ENCODE data around the gene KLHL13. TPM values are rescaled to one million over a fixed set of nuclear protein-coding genes. Genes with fewer than 3 reads are reported as not detected.
"Not testable (repeated sequence)": the region's sequence is repeated elsewhere in the genome, so short reads cannot be mapped to it uniquely, and the experiment has no call there.

The KLHL13 gene
- total RNA-seq, 1 experiment from 2014 or later = not detected

DNA sequence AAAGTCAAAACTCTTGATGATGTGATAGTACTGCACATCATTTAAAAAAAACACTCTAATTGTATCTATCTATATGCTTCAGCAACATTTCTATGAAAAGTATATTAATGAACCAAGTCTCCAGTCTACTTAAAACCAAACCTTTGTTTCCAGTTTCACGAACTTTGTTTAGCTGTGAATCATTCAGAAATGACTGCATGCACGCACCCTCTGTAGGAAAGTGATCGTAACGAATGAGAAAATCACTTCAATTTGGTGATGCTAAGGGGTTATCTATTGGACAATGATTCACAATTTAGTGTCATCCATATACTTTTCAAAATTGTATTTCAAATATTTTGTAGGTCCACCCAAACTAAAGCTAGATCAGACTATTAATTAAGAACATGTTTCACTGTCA lies 157.6 kb downstream of the KLHL13 start:
- Histone ChIP-seq H3K9me3 (ENCODE audit: insufficient read depth, low read depth) (no peaks in the 10 kb centered on the region), H2AFZ (no peak overlapping the region), H3K4me3 (no peak overlapping the region), H3K36me3 (ENCODE audit: low read depth) (no peaks in the 10 kb centered on the region), H3K79me2 (ENCODE audit: low read depth) (no peaks in the 10 kb centered on the region), H3K27me3 (ENCODE audit: insufficient read depth, low read depth) (no peaks in the 10 kb centered on the region), H3F3A (ENCODE audit: insufficient read depth, low read depth) (no peaks in the 10 kb centered on the region), H3K4me2 (no peak overlapping the region), H3K9me2 (ENCODE audit: insufficient read depth) (no peaks in the 10 kb centered on the region), H3K4me1 (replicated peaks; ENCODE audit: insufficient read depth) (no peaks in the 10 kb centered on the region), H4K20me1 (ENCODE audit: insufficient read depth) (no peaks in the 10 kb centered on the region), H3K27ac (no peak overlapping the region)
- ChIA-PET POLR2A (ENCODE audit: unreplicated experiment) (no interaction called here), CTCF (no interaction called here)
- BruUV-seq (replicated peaks) = no TSS peak
- no peak for DNase-seq
- intact Hi-C loops (cut with micrococcal nuclease; ENCODE audit: unreplicated experiment) = no loop called here
- TF ChIP-seq, protein P1, sequence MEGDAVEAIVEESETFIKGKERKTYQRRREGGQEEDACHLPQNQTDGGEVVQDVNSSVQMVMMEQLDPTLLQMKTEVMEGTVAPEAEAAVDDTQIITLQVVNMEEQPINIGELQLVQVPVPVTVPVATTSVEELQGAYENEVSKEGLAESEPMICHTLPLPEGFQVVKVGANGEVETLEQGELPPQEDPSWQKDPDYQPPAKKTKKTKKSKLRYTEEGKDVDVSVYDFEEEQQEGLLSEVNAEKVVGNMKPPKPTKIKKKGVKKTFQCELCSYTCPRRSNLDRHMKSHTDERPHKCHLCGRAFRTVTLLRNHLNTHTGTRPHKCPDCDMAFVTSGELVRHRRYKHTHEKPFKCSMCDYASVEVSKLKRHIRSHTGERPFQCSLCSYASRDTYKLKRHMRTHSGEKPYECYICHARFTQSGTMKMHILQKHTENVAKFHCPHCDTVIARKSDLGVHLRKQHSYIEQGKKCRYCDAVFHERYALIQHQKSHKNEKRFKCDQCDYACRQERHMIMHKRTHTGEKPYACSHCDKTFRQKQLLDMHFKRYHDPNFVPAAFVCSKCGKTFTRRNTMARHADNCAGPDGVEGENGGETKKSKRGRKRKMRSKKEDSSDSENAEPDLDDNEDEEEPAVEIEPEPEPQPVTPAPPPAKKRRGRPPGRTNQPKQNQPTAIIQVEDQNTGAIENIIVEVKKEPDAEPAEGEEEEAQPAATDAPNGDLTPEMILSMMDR (conservative IDR thresholded peaks at IDR 0.05) = no peak
- no peak for TF ChIP-seq EZH2 (IDR thresholded peaks at IDR 0.05; ENCODE audit: low read depth)

DNA sequence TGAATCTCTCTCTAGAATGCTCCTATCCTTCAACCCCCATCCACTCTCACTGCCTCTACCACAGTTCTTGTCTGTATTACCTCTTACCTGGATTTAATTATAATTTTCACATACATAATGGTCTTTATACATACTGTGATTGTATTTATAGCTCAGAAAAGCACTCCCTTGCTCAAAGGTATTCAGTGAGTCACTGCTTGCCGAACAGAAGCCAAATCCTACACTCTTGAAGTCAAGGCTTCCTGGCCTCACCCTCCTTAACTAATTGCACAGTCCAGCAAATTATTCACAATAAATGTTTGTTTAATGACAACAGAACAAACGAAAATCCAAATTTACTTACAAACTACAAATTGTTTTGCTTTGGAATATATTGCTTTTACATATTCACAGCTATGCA lies 159.5 kb downstream of the KLHL13 start:
- Histone ChIP-seq H3K9me3 (ENCODE audit: insufficient read depth, low read depth) (no peaks in the 10 kb centered on the region), H3K27me3 (ENCODE audit: insufficient read depth, low read depth) (no peaks in the 10 kb centered on the region), H3K4me1 (replicated peaks; ENCODE audit: insufficient read depth) (no peaks in the 10 kb centered on the region), H3K4me2 (no peak overlapping the region), H2AFZ (no peak overlapping the region), H4K20me1 (ENCODE audit: insufficient read depth) (no peaks in the 10 kb centered on the region), H3K79me2 (ENCODE audit: low read depth) (no peaks in the 10 kb centered on the region), H3K27ac (no peak overlapping the region), H3K9me2 (ENCODE audit: insufficient read depth) (no peaks in the 10 kb centered on the region), H3K36me3 (ENCODE audit: low read depth) (no peaks in the 10 kb centered on the region), H3F3A (ENCODE audit: insufficient read depth, low read depth) (no peaks in the 10 kb centered on the region), H3K4me3 (no peak overlapping the region)
- no peak for DNase-seq
- ChIA-PET POLR2A (ENCODE audit: unreplicated experiment) (no interaction called here), CTCF (no interaction called here)
- TF ChIP-seq, protein P1 (conservative IDR thresholded peaks at IDR 0.05) = no peak
- TF ChIP-seq EZH2 (IDR thresholded peaks at IDR 0.05; ENCODE audit: low read depth) = no peak
- BruUV-seq (replicated peaks) = no TSS peak
- intact Hi-C loops (cut with micrococcal nuclease; ENCODE audit: unreplicated experiment) = no loop called here

DNA sequence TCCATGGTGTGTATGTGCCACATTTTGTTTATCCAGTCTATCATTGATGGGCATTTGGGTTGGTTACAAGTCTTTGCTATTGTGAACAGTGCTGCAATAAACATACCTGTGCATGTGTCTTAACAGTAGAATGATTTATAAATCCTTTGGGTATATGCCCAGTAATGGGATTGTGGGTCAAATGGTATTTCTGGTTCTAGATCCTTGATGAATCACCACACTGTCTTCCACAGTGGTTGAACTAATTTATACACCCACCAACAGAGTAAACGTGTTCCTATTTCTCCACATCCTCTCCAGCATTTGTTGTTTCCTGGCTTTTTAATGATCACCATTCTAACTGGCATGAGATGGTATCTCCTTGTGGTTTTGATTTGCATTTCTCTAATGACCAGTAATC lies 177.3 kb downstream of the KLHL13 start:
- DNase-seq; BruUV-seq (replicated peaks); H2AFZ ChIP-seq; H3K27me3 ChIP-seq (ENCODE audit: insufficient read depth, low read depth); H3K36me3 ChIP-seq (ENCODE audit: low read depth); POLR2A ChIA-PET (ENCODE audit: unreplicated experiment); H3K9me2 ChIP-seq (ENCODE audit: insufficient read depth); intact Hi-C loops (cut with micrococcal nuclease; ENCODE audit: unreplicated experiment); H3K79me2 ChIP-seq (ENCODE audit: low read depth); H3K9me3 ChIP-seq (ENCODE audit: insufficient read depth, low read depth); H3K27ac ChIP-seq; H3K4me2 ChIP-seq; CTCF ChIA-PET; H3K4me3 ChIP-seq; H4K20me1 ChIP-seq (ENCODE audit: insufficient read depth); H3K4me1 ChIP-seq (replicated peaks; ENCODE audit: insufficient read depth); H3F3A ChIP-seq (ENCODE audit: insufficient read depth, low read depth): not testable (repeated sequence)

DNA sequence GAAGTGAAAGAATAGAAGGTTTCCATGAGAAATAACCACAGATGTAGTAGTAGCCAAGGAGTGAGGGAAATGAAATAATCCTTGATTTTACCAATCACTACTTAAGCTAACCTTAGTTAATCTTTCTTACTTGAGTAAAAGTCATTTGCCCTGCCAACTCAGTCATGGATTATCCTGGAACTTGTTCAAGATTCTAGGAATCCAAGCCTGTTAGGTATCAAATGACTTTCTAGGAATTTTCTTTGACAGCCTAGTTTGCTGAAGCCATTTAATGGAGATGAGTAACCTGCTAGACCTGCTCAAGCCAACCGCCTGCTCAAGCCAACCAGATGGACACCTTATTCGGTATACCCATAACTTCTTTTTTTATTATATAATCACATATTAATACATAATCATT lies 180.5 kb downstream of the KLHL13 start:
- H3F3A ChIP-seq (ENCODE audit: insufficient read depth, low read depth) = no peaks in the 10 kb centered on the region
- H3K27ac ChIP-seq = no peak overlapping the region
- no peaks in the 10 kb centered on the region for H3K79me2 ChIP-seq (ENCODE audit: low read depth)
- no peaks in the 10 kb centered on the region; the same call in 1 of the 2 replicates for H4K20me1 ChIP-seq (ENCODE audit: insufficient read depth)
- H2AFZ ChIP-seq = no peak overlapping the region
- H3K4me3 ChIP-seq = no peak overlapping the region
- TF ChIP-seq EZH2 (IDR thresholded peaks at IDR 0.05; ENCODE audit: low read depth) = no peak
- TF ChIP-seq, protein P1 (conservative IDR thresholded peaks at IDR 0.05) = no peak
- no TSS peak for BruUV-seq (replicated peaks)
- H3K36me3 ChIP-seq (ENCODE audit: low read depth) = no peaks in the 10 kb centered on the region
- intact Hi-C loops (cut with micrococcal nuclease; ENCODE audit: unreplicated experiment) = no loop called here
- CTCF ChIA-PET = no interaction called here
- H3K9me3 ChIP-seq (ENCODE audit: insufficient read depth, low read depth) = no peaks in the 10 kb centered on the region
- H3K9me2 ChIP-seq (ENCODE audit: insufficient read depth) = no peaks in the 10 kb centered on the region
- no peaks in the 10 kb centered on the region for H3K27me3 ChIP-seq (ENCODE audit: insufficient read depth, low read depth)
- H3K4me2 ChIP-seq = no peak overlapping the region
- DNase-seq = no peak
- no peaks in the 10 kb centered on the region for H3K4me1 ChIP-seq (replicated peaks; ENCODE audit: insufficient read depth)
- POLR2A ChIA-PET (ENCODE audit: unreplicated experiment) = no interaction called here

DNA sequence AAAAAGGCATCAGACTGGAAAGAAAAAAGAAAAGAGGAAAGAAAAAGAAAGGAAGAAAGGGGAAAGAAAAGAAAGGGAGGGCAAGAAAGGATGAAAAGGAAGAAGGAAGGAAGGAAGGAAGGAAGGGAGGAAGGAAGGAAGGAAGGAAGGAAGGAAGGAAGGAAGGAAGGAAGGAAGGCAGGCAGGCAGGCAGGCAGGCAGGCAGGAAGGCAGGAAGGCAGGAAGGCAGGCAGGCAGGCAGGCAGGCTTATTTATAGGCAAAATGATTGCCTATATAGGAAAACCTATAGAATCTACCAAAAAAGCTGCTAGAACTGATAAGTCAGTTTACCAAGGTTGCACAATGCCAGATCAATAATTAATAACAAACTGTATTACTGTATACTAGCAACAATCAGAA lies 186.5 kb downstream of the KLHL13 start:
- H3K4me3 ChIP-seq; BruUV-seq (replicated peaks); DNase-seq; H3K9me3 ChIP-seq (ENCODE audit: insufficient read depth, low read depth); H3K4me1 ChIP-seq (replicated peaks; ENCODE audit: insufficient read depth); H4K20me1 ChIP-seq (ENCODE audit: insufficient read depth); intact Hi-C loops (cut with micrococcal nuclease; ENCODE audit: unreplicated experiment); H3F3A ChIP-seq (ENCODE audit: insufficient read depth, low read depth); H2AFZ ChIP-seq; H3K79me2 ChIP-seq (ENCODE audit: low read depth); H3K27me3 ChIP-seq (ENCODE audit: insufficient read depth, low read depth); H3K4me2 ChIP-seq; CTCF ChIA-PET; H3K9me2 ChIP-seq (ENCODE audit: insufficient read depth); H3K27ac ChIP-seq; POLR2A ChIA-PET (ENCODE audit: unreplicated experiment); H3K36me3 ChIP-seq (ENCODE audit: low read depth): not testable (repeated sequence)
